Prostate gland (tissue), 2 donors: ENCODE data around the gene HNF1A. TPM values are rescaled to one million over a fixed set of nuclear protein-coding genes. Genes with fewer than 3 reads are reported as not detected.

Experiments
- DNase-seq: peaks from one replicate; pipeline ENCODE4 v3.0.0-alpha.2; 2019; ENCODE audit warnings: low spot score
- H3K27ac ChIP-seq, 2 donors: fragments of 200-600 bp; sonication (generic); 2 replicates each; pipeline ENCODE4 v1.5.1; 2017 to 2019
- H3K27me3 ChIP-seq: fragments of 200-600 bp; sonication (generic); replicated peaks from 2 replicates; pipeline ENCODE4 v1.5.1; 2019; ENCODE audit not compliant: insufficient read depth
- H3K36me3 ChIP-seq, 2 donors: fragments of 200-600 bp; sonication (generic); 1 replicate in 1 of 2; 2 replicates in 1 of 2; pipeline versions ENCODE4 v1.5.1 to v1.8.1; 2017 to 2019
- H3K4me1 ChIP-seq: fragments of 200-600 bp; sonication (generic); replicated peaks from 2 replicates; pipeline ENCODE4 v1.5.1; 2019
- H3K4me3 ChIP-seq, 2 donors: fragments of 200-600 bp; sonication (generic); 2 replicates each; pipeline ENCODE4 v1.5.1; 2017 to 2019
- H3K9me3 ChIP-seq: fragments of 200-600 bp; sonication (generic); 2 replicates; pipeline ENCODE4 v1.5.1; 2017
- POLR2A ChIP-seq: fragments of 450-650 bp; IDR thresholded peaks from one replicate; pipeline ENCODE4 v1.6.1; 2016; ENCODE audit warnings: antibody characterized with exemption, mild to moderate bottlenecking
- POLR2AphosphoS5 ChIP-seq: sonication (generic); formaldehyde crosslinking; IDR thresholded peaks from one replicate; pipeline ENCODE4 v1.6.1; 2017; ENCODE audit warnings: antibody characterized with exemption
- WGBS: methylation state at CpG from one replicate; pipeline ENCODE4 v1.1.5; 2018; 5-methylcytosine and 5-hydroxymethylcytosine counted together
- intact Hi-C: fragments of 100-400 bp; cut with DNase I; formaldehyde crosslinking; loops from one replicate; pipeline ENCODE4 v1.14.2; 2022
- total RNA-seq, 2 donors: library from RNA; depleted of rRNA; stranded (reverse); fragments of >200 nt; gene quantifications; one replicate each; pipeline ENCODE4 v1.1.0, GENCODE V29; 2016
- TF ChIP-seq, protein P1 (sequence below), 4 experiments: fragments of 200-600 bp in 2 of 4; fragments of 450-650 bp in 2 of 4; sonication (generic) in 2 of 4; IDR thresholded peaks; 1 replicate in 3 of 4; 2 replicates in 1 of 4; pipeline ENCODE4 v1.5.1; 2016 to 2019; ENCODE audit warnings: antibody characterized with exemption in 4 of 4, mild to moderate bottlenecking in 2 of 4, moderate library complexity in 2 of 4

The HNF1A gene
- total RNA-seq, 2 donors from 2014 or later = 1.1 to 1.3 TPM

DNA sequence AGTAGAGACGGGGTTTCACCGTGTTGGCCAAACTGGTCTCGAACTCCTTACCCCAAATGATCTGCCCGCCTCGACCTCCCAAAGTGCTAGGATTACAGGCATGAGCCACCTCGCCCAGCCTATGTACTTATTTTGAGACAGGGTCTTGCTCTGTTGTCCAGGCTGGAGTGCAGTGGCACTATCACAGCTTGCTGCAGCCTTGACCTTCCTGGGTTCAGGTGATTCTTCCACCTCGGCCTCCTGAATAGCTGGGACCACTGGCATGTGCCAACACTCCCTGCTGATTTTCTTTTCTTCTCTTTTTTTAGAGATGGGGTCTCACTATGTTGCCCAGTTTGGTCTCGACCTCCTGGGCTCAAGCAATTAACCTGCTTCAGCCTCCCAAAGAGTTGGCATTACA is 14.0 kb upstream of the HNF1A start:
- intact Hi-C loops = no loop called here
- no peaks in the 10 kb centered on the region for H3K4me1 ChIP-seq
- H3K36me3 ChIP-seq = no peaks in the 10 kb centered on the region
- H3K27me3 ChIP-seq = no peaks in the 10 kb centered on the region
- no peak overlapping the region for H3K27ac ChIP-seq
- H3K4me3 ChIP-seq = no peak overlapping the region
- DNase-seq = no peak
- TF ChIP-seq POLR2A (no peak), POLR2AphosphoS5 (no peak)
- TF ChIP-seq, protein P1, sequence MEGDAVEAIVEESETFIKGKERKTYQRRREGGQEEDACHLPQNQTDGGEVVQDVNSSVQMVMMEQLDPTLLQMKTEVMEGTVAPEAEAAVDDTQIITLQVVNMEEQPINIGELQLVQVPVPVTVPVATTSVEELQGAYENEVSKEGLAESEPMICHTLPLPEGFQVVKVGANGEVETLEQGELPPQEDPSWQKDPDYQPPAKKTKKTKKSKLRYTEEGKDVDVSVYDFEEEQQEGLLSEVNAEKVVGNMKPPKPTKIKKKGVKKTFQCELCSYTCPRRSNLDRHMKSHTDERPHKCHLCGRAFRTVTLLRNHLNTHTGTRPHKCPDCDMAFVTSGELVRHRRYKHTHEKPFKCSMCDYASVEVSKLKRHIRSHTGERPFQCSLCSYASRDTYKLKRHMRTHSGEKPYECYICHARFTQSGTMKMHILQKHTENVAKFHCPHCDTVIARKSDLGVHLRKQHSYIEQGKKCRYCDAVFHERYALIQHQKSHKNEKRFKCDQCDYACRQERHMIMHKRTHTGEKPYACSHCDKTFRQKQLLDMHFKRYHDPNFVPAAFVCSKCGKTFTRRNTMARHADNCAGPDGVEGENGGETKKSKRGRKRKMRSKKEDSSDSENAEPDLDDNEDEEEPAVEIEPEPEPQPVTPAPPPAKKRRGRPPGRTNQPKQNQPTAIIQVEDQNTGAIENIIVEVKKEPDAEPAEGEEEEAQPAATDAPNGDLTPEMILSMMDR (IDR thresholded peaks at IDR 0.05) = no peak
- no peaks in the 10 kb centered on the region for H3K9me3 ChIP-seq
- WGBS = 91% methylated on average over 8 of the region's 8 CpGs

- no peak for DNase-seq
- no peak overlapping the region for H3K4me3 ChIP-seq
- H3K4me1 ChIP-seq = no peaks in the 10 kb centered on the region
- no peaks in the 10 kb centered on the region for H3K36me3 ChIP-seq
- intact Hi-C loops = no loop called here
- TF ChIP-seq POLR2AphosphoS5 (no peak), POLR2A (no peak)
- TF ChIP-seq, protein P1 (IDR thresholded peaks at IDR 0.05) = no peak
- no peaks in the 10 kb centered on the region for H3K9me3 ChIP-seq
- 63% methylated on average over 13 of the region's 13 CpGs for WGBS
- no peaks in the 10 kb centered on the region for H3K27me3 ChIP-seq
- H3K27ac ChIP-seq = no peak overlapping the region
Observed at GRCh38 chr12:120965534-120966091, 12.7 kb upstream of the HNF1A start.

GRCh38 chr12:120970310-120970709 is 8.0 kb upstream of the HNF1A start:
- no peak overlapping the region for H3K27ac ChIP-seq
- H3K36me3 ChIP-seq = no peaks in the 10 kb centered on the region
- H3K27me3 ChIP-seq = no peaks in the 10 kb centered on the region
- 61% methylated on average over 3 of the region's 3 CpGs for WGBS
- H3K9me3 ChIP-seq = no peaks in the 10 kb centered on the region
- H3K4me3 ChIP-seq = no peak overlapping the region
- no peak for TF ChIP-seq POLR2A
- TF ChIP-seq, protein P1 (IDR thresholded peaks at IDR 0.05) = no peak
- TF ChIP-seq POLR2AphosphoS5 = no peak
- intact Hi-C loops = loop anchor here (5.0 kb wide), 3 partner anchors 243 to 388 kb away; partner anchors contain the start of genes ACADS and POP5
- H3K4me1 ChIP-seq = no peaks in the 10 kb centered on the region
- no peak for DNase-seq

GRCh38 chr12:120971299-120972180 is 6.8 kb upstream of the HNF1A start:
- TF ChIP-seq POLR2A = no peak
- TF ChIP-seq POLR2AphosphoS5 = peak; percentile 49
- TF ChIP-seq, protein P1 (IDR thresholded peaks at IDR 0.05) = peak; percentile 19 to 78 (median 62)
- intact Hi-C loops = loop anchor here (5.0 kb wide), 3 partner anchors 244 to 389 kb away; partner anchors contain the start of genes ACADS and POP5
- Histone ChIP-seq H3K4me3 (no peak overlapping the region), H3K36me3 (no peaks in the 10 kb centered on the region), H3K27ac (no peak overlapping the region), H3K9me3 (no peaks in the 10 kb centered on the region), H3K4me1 (no peaks in the 10 kb centered on the region), H3K27me3 (no peaks in the 10 kb centered on the region)
- DNase-seq = peak; percentile 28
- WGBS = 41% methylated on average over 13 of the region's 13 CpGs
